ENCODE measurements around the gene PFDN1.

DNA sequence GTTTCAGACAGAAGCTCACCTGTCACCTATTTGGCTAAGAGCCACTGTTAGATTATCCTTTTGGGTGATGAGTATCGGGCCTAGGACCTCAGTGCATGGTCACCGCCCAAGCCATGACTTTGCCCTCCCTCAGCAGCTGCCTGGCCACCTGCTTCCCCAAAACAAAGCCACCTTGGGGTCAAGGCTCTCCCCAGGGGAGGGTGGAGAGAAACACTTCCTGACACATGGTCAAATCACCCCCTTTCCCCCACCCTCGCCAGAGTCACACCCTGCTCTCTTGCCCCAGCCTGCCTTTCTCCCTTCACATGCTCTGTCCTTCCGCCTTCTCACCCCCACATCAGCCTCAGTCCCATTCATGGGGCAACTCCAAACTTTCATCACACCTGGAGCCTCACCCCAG, 45.2 kb upstream of the PFDN1 start:
- TF ChIP-seq EZH2 (IDR thresholded peaks at IDR 0.05; ENCODE audit: borderline replicate concordance, low read depth, low read length, poor library complexity, severe bottlenecking) (no peak), CTCF (conservative IDR thresholded peaks at IDR 0.05; ENCODE audit: low read depth, low read length) (no peak)

Data from A673 (cell line).